B cell (primary cell): Measurements from ENCODE around the gene STRBP. TPM values are rescaled to one million over a fixed set of nuclear protein-coding genes. Genes with fewer than 3 reads are reported as not detected.

Experiments
- polyA plus RNA-seq: library from polyadenylated mRNA; depleted of rRNA; stranded (reverse); fragments of >200 nt; gene quantifications from 2 replicates; pipeline ENCODE4 v1.2.3, GENCODE V29; 2012
- total RNA-seq, 2 donors: library from RNA; stranded (reverse); fragments of 120-200 nt in 1 of 2; gene quantifications; 1 replicate in 1 of 2; 2 replicates in 1 of 2; pipeline versions ENCODE4 v1.2.3 to v1.2.4, GENCODE V29; 2013 to 2022

STRBP gene
- total and polyA plus RNA-seq, 2 donors (not counting 1 experiment from before 2014, with no cell fraction given) = 39.1 to 189 TPM

Other genes starting within 250 kb of the STRBP start
- 2.3 and 2.5 TPM in 2 replicates for gene GPR21, start 234.9 kb downstream of the STRBP start, total RNA-seq
- 0.13 TPM in 1 of 2 replicates, not detected in the other for gene GPR21, start 234.9 kb downstream of the STRBP start, polyA plus RNA-seq
- 2.4 and 2.5 TPM in 2 replicates for gene CRB2, start 87.6 kb upstream of the STRBP start, total RNA-seq
- gene CRB2, start 87.6 kb upstream of the STRBP start, polyA plus RNA-seq = 1.1 and 1.4 TPM in 2 replicates